ENCODE data around the gene OR10G2.

OR10G2 gene

DNA sequence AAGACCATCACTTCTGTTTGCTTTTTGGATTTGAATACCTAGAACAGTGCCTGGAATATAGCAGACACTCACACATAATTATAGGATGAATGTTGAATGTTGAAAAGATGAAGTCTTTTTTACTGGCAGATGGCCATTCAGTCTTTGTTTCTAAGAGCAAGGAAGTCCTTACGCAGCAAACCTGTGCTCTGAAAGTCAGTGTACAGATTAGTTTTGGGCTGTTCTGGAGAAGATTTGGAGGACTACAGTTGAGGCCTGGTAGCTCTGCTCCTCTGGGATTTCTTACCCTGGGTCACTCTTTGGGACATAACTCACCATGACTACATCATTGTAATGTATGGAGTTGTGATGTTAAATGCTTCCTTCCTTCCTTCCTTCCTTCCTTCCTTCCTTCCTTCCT is 22.2 kb upstream of the OR10G2 start:
- TF ChIP-seq FOXM1 (IDR thresholded peaks at IDR 0.05; ENCODE audit: borderline replicate concordance, low read depth): no peak
- TF ChIP-seq REST (IDR thresholded peaks at IDR 0.05; ENCODE audit: low read depth): no peak
- no peak for TF ChIP-seq NFIC (IDR thresholded peaks at IDR 0.05)
- no peak for TF ChIP-seq EGR1 (IDR thresholded peaks at IDR 0.05)
- no peak for TF ChIP-seq CREB1 (IDR thresholded peaks at IDR 0.05; ENCODE audit: low read depth)
- TF ChIP-seq MAX (IDR thresholded peaks at IDR 0.05): no peak
- TF ChIP-seq CEBPB (IDR thresholded peaks at IDR 0.05): no peak
- no peak for TF ChIP-seq RAD21 (IDR thresholded peaks at IDR 0.05; ENCODE audit: low read depth)
- no peak for TF ChIP-seq ZBTB7A (IDR thresholded peaks at IDR 0.05; ENCODE audit: low read depth)

GRCh38 chr14:21654215-21654614 is 19.5 kb upstream of the OR10G2 start:
- TF ChIP-seq CREB1 (IDR thresholded peaks at IDR 0.05; ENCODE audit: low read depth): no peak
- no peak for TF ChIP-seq YY1 (IDR thresholded peaks at IDR 0.05; ENCODE audit: low read depth)
- TF ChIP-seq NFIC (IDR thresholded peaks at IDR 0.05): no peak
- no peak for TF ChIP-seq CEBPB (IDR thresholded peaks at IDR 0.05)
- no peak for TF ChIP-seq TEAD4 (IDR thresholded peaks at IDR 0.05)
- TF ChIP-seq FOXM1 (IDR thresholded peaks at IDR 0.05; ENCODE audit: borderline replicate concordance, low read depth): no peak
- TF ChIP-seq RAD21 (IDR thresholded peaks at IDR 0.05; ENCODE audit: low read depth): no peak
- no peak for TF ChIP-seq EGR1 (IDR thresholded peaks at IDR 0.05)
- no peak for TF ChIP-seq ZBTB7A (IDR thresholded peaks at IDR 0.05; ENCODE audit: low read depth)
- TF ChIP-seq TAF1 (IDR thresholded peaks at IDR 0.05; ENCODE audit: low read depth): no peak
- no peak for TF ChIP-seq TCF12 (IDR thresholded peaks at IDR 0.05; ENCODE audit: low read depth)
- no peak for TF ChIP-seq REST (IDR thresholded peaks at IDR 0.05; ENCODE audit: low read depth)
- TF ChIP-seq, protein P1, sequence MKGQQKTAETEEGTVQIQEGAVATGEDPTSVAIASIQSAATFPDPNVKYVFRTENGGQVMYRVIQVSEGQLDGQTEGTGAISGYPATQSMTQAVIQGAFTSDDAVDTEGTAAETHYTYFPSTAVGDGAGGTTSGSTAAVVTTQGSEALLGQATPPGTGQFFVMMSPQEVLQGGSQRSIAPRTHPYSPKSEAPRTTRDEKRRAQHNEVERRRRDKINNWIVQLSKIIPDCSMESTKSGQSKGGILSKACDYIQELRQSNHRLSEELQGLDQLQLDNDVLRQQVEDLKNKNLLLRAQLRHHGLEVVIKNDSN (IDR thresholded peaks at IDR 0.05): no peak
- TF ChIP-seq MAX (IDR thresholded peaks at IDR 0.05): no peak
- TF ChIP-seq EP300 (IDR thresholded peaks at IDR 0.05; ENCODE audit: borderline replicate concordance): no peak

GRCh38 chr14:21653331-21653885 is 18.7 kb upstream of the OR10G2 start, which contains the start of gene OR4E2:
TSS of gene OR4E2 (plus strand) at chr14:21653835. CDS start at chr14:21665083, 11,248 bp downstream.
- TF ChIP-seq RAD21 (IDR thresholded peaks at IDR 0.05; ENCODE audit: low read depth): no peak

DNA sequence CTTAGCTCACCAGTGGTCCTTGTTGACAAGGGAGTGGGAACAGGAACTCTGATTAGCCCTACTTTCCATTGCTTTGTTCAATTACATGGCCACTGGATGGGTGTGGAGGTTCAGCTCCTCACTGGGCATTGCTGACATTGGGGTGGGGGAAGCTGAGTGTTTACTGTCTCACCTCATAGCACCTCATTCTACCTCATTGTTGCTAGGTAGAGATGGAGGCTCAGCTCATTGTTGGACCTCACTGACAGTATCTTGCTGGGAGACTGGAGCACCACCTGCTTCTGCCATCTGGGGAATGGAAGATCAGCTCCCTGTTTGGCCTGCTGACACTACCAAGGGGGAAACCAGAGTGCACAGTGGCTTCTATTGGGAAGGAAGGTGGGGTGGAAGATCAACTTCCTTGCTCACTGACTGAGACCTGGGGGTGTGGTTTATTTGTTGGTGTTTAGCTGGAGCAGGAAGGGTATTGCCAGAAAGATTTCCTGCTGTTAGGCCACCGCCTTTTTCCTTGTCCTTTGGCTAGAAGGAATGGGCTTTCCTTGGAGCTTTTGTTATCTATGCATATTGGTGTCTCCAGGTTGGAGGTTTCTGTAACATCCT is 17.6 kb upstream of the OR10G2 start:
- TF ChIP-seq NFIC (IDR thresholded peaks at IDR 0.05) (no peak), EGR1 (IDR thresholded peaks at IDR 0.05) (no peak), RAD21 (IDR thresholded peaks at IDR 0.05; ENCODE audit: low read depth) (no peak), FOXM1 (IDR thresholded peaks at IDR 0.05; ENCODE audit: borderline replicate concordance, low read depth) (no peak), YY1 (IDR thresholded peaks at IDR 0.05; ENCODE audit: low read depth) (no peak), MAX (IDR thresholded peaks at IDR 0.05) (no peak), ZBTB7A (IDR thresholded peaks at IDR 0.05; ENCODE audit: low read depth) (no peak), EP300 (IDR thresholded peaks at IDR 0.05; ENCODE audit: borderline replicate concordance) (no peak), TAF1 (IDR thresholded peaks at IDR 0.05; ENCODE audit: low read depth) (no peak), CREB1 (IDR thresholded peaks at IDR 0.05; ENCODE audit: low read depth) (no peak), TEAD4 (IDR thresholded peaks at IDR 0.05) (no peak), TCF12 (IDR thresholded peaks at IDR 0.05; ENCODE audit: low read depth) (no peak), REST (IDR thresholded peaks at IDR 0.05; ENCODE audit: low read depth) (no peak), CEBPB (IDR thresholded peaks at IDR 0.05) (no peak)
- TF ChIP-seq, protein P1 (IDR thresholded peaks at IDR 0.05): no peak
